ENCODE measurements around the gene THRB.
A peak's percentile ranks its signal among the peaks of the same experiment; 100 is the strongest.

THRB gene

DNA sequence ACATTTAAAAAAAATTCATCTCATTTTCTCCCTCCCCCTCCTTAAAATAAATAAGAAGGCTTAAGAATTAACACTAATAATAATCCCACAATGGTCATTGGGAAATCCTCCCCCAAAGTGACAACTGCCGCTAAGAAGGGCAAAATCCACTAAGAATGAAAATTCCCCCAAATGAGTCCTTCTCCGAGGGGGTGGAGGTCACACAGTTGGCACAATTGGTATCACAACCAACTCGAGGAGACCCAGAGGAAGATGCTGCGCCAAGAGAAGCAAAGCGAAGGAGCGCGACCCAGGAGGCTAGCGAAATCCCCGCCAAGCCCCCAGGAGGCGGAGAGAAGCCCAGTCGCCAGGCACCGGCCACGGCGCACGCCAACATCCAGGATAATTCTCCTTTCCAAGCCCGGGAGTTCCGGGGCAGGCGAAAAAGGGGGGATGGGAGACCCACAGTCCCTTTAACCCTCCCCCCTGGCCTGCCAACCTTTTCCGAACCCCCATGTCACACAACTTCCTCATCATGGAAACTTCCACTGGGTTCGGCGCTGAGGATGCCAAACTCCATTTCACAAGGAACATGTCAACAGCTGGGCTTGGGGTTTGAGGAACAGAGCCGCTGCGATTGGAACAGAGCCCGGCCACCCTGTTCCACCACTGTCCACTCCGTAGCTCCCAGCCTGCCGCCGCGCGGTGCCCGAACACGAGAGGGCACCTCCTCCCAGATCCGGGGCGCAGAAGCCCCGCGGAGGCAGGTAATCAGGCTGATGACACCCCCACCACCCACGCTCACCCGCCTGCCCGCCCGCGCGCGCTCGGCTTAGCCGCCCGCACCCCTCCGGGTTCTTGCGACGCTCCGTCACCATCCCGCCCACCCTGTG lies 668 bp downstream of the THRB start (continued):
- TF ChIP-seq, protein P1, sequence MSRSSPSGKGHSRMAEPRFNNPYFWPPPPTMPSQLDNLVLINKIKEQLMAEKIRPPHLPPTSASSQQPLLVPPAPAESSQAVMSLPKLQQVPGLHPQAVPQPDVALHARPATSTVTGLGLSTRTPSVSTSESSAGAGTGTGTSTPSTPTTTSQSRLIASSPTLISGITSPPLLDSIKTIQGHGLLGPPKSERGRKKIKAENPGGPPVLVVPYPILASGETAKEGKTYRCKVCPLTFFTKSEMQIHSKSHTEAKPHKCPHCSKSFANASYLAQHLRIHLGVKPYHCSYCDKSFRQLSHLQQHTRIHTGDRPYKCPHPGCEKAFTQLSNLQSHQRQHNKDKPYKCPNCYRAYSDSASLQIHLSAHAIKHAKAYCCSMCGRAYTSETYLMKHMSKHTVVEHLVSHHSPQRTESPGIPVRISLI (tag by site-specific recombination; IDR thresholded peaks at IDR 0.05), result no peak
- TF ChIP-seq, protein P2, sequence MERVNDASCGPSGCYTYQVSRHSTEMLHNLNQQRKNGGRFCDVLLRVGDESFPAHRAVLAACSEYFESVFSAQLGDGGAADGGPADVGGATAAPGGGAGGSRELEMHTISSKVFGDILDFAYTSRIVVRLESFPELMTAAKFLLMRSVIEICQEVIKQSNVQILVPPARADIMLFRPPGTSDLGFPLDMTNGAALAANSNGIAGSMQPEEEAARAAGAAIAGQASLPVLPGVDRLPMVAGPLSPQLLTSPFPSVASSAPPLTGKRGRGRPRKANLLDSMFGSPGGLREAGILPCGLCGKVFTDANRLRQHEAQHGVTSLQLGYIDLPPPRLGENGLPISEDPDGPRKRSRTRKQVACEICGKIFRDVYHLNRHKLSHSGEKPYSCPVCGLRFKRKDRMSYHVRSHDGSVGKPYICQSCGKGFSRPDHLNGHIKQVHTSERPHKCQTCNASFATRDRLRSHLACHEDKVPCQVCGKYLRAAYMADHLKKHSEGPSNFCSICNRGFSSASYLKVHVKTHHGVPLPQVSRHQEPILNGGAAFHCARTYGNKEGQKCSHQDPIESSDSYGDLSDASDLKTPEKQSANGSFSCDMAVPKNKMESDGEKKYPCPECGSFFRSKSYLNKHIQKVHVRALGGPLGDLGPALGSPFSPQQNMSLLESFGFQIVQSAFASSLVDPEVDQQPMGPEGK (tag by site-specific recombination; IDR thresholded peaks at IDR 0.05), result peak; percentile 61
- TF ChIP-seq GLIS1 (tag by site-specific recombination; IDR thresholded peaks at IDR 0.05) (peak; percentile 83), ZNF530 (tag by site-specific recombination; IDR thresholded peaks at IDR 0.05; ENCODE audit: low read depth) (no peak), ZNF423 (tag by site-specific recombination; IDR thresholded peaks at IDR 0.05) (peak; percentile 70; the same call in 1 of the 2 replicates), IKZF3 (tag by site-specific recombination; IDR thresholded peaks at IDR 0.05) (peak; percentile 86), ZNF211 (tag by site-specific recombination; IDR thresholded peaks at IDR 0.05; ENCODE audit: low read depth) (no peak), ZNF654 (tag by site-specific recombination; IDR thresholded peaks at IDR 0.05; ENCODE audit: low read depth) (no peak), ZNF621 (tag by site-specific recombination; IDR thresholded peaks at IDR 0.05) (no peak), ZNF239 (tag by site-specific recombination; IDR thresholded peaks at IDR 0.05) (no peak), ZNF366 (tag by site-specific recombination; conservative IDR thresholded peaks at IDR 0.05) (no peak), ZNF223 (tag by site-specific recombination; IDR thresholded peaks at IDR 0.05) (no peak), ZNF302 (tag by site-specific recombination; IDR thresholded peaks at IDR 0.05; ENCODE audit: low read depth) (no peak), ZNF2 (tag by site-specific recombination; IDR thresholded peaks at IDR 0.05) (0 out of 2 replicates have a peak, but pooled peaks have one; percentile 22), PRDM1 (tag by site-specific recombination; IDR thresholded peaks at IDR 0.05) (no peak), KLF7 (tag by site-specific recombination; IDR thresholded peaks at IDR 0.05; ENCODE audit: borderline replicate concordance) (no peak), ZNF10 (tag by site-specific recombination; IDR thresholded peaks at IDR 0.05) (no peak), ZNF157 (tag by site-specific recombination; IDR thresholded peaks at IDR 0.05) (no peak), ZNF571 (tag by site-specific recombination; IDR thresholded peaks at IDR 0.05) (no peak), TRIM28 (IDR thresholded peaks at IDR 0.05; ENCODE audit: borderline replicate concordance, low read length) (no peak), MZF1 (tag by site-specific recombination; IDR thresholded peaks at IDR 0.05; ENCODE audit: borderline replicate concordance) (peak; percentile 54; the same call in 1 of the 2 replicates), ZSCAN23 (tag by site-specific recombination; IDR thresholded peaks at IDR 0.05) (no peak)
- TF ChIP-seq, protein P3, sequence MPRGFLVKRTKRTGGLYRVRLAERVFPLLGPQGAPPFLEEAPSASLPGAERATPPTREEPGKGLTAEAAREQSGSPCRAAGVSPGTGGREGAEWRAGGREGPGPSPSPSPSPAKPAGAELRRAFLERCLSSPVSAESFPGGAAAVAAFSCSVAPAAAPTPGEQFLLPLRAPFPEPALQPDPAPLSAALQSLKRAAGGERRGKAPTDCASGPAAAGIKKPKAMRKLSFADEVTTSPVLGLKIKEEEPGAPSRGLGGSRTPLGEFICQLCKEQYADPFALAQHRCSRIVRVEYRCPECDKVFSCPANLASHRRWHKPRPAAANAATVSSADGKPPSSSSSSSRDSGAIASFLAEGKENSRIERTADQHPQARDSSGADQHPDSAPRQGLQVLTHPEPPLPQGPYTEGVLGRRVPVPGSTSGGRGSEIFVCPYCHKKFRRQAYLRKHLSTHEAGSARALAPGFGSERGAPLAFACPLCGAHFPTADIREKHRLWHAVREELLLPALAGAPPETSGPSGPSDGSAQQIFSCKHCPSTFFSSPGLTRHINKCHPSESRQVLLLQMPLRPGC (tag by site-specific recombination; IDR thresholded peaks at IDR 0.05), result peak; percentile 14; the same call in 1 of the 2 replicates
- TF ChIP-seq, protein P4, sequence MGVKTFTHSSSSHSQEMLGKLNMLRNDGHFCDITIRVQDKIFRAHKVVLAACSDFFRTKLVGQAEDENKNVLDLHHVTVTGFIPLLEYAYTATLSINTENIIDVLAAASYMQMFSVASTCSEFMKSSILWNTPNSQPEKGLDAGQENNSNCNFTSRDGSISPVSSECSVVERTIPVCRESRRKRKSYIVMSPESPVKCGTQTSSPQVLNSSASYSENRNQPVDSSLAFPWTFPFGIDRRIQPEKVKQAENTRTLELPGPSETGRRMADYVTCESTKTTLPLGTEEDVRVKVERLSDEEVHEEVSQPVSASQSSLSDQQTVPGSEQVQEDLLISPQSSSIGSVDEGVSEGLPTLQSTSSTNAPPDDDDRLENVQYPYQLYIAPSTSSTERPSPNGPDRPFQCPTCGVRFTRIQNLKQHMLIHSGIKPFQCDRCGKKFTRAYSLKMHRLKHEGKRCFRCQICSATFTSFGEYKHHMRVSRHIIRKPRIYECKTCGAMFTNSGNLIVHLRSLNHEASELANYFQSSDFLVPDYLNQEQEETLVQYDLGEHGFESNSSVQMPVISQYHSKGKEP (tag by site-specific recombination; IDR thresholded peaks at IDR 0.05), result no peak
- TF ChIP-seq, protein P5, sequence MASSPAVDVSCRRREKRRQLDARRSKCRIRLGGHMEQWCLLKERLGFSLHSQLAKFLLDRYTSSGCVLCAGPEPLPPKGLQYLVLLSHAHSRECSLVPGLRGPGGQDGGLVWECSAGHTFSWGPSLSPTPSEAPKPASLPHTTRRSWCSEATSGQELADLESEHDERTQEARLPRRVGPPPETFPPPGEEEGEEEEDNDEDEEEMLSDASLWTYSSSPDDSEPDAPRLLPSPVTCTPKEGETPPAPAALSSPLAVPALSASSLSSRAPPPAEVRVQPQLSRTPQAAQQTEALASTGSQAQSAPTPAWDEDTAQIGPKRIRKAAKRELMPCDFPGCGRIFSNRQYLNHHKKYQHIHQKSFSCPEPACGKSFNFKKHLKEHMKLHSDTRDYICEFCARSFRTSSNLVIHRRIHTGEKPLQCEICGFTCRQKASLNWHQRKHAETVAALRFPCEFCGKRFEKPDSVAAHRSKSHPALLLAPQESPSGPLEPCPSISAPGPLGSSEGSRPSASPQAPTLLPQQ (tag by site-specific recombination; IDR thresholded peaks at IDR 0.05), result peak; percentile 66; the same call in 1 of the 2 replicates
- TF ChIP-seq, protein P6, sequence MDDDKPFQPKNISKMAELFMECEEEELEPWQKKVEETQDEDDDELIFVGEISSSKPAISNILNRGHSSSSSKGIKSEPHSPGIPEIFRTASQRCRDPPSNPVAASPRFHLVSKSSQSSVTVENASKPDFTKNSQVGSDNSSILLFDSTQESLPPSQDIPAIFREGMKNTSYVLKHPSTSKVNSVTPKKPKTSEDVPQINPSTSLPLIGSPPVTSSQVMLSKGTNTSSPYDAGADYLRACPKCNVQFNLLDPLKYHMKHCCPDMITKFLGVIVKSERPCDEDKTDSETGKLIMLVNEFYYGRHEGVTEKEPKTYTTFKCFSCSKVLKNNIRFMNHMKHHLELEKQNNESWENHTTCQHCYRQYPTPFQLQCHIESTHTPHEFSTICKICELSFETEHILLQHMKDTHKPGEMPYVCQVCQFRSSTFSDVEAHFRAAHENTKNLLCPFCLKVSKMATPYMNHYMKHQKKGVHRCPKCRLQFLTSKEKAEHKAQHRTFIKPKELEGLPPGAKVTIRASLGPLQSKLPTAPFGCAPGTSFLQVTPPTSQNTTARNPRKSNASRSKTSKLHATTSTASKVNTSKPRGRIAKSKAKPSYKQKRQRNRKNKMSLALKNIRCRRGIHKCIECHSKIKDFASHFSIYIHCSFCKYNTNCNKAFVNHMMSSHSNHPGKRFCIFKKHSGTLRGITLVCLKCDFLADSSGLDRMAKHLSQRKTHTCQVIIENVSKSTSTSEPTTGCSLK (tag by site-specific recombination; IDR thresholded peaks at IDR 0.05), result no peak
- TF ChIP-seq, protein P7, sequence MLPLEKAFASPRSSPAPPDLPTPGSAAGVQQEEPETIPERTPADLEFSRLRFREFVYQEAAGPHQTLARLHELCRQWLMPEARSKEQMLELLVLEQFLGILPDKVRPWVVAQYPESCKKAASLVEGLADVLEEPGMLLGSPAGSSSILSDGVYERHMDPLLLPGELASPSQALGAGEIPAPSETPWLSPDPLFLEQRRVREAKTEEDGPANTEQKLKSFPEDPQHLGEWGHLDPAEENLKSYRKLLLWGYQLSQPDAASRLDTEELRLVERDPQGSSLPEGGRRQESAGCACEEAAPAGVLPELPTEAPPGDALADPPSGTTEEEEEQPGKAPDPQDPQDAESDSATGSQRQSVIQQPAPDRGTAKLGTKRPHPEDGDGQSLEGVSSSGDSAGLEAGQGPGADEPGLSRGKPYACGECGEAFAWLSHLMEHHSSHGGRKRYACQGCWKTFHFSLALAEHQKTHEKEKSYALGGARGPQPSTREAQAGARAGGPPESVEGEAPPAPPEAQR (tag by site-specific recombination; IDR thresholded peaks at IDR 0.05), result no peak
